ENCODE results near the gene ARHGAP10.

Gene ARHGAP10

DNA sequence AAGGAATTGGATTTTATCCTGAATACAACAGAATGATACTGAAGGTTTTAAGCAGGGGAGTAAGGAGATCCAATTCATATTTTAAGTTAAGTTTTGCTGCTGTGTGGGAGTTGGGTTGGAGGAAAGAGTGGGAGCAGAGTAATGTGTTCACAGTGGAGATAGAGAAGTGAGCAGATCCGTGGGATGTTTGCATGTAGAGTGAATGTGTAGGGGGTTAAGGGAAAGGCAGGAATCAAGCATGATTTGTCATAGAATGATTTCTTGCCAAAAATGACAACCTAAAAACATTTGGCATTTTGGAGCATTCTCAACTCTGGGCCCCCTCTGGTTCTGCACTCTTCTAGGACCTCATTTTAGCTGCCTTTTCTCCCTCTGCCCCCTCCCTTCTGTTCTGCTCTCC, 76.6 kb downstream of the ARHGAP10 start:
- Histone ChIP-seq H2AK5ac (ENCODE audit: low read depth, low read length) (no peak overlapping the region), H3K4ac (ENCODE audit: low read length) (no peak overlapping the region), H3K18ac (ENCODE audit: low read length) (no peak overlapping the region), H4K8ac (ENCODE audit: low read depth, low read length) (no peak overlapping the region), H3K4me2 (ENCODE audit: insufficient read depth, low read length, poor library complexity, severe bottlenecking) (no peak overlapping the region), H3K14ac (ENCODE audit: low read length) (no peak overlapping the region), H3K4me3 (ENCODE audit: low read length in 2 of 2) (no peak overlapping the region), H3K4me1 (ENCODE audit: control insufficient read depth in 2 of 2, insufficient read depth in 1 of 2, low read depth in 1 of 2, low read length in 2 of 2) (no peaks in the 10 kb centered on the region), H3K36me3 (replicated peaks in 1 of 2; ENCODE audit: control insufficient read depth in 2 of 2, insufficient read depth in 2 of 2, low read length in 2 of 2) (no peaks in the 10 kb centered on the region), H3K79me1 (ENCODE audit: low read depth, low read length) (no peaks in the 10 kb centered on the region), H2BK15ac (ENCODE audit: low read length) (no peak overlapping the region), H2BK12ac (ENCODE audit: low read length) (no peak overlapping the region), H4K91ac (ENCODE audit: low read depth, low read length, poor library complexity) (no peak overlapping the region), H2AFZ (ENCODE audit: low read length) (no peak overlapping the region), H3K27me3 (ENCODE audit: control insufficient read depth in 3 of 3, insufficient read depth in 3 of 3, low read depth in 1 of 3, low read length in 3 of 3) (no peaks in the 10 kb centered on the region), H3K9ac (ENCODE audit: low read depth, low read length, poor library complexity) (no peak overlapping the region), H3K23ac (ENCODE audit: low read depth, low read length, poor library complexity) (no peak overlapping the region), H2BK120ac (ENCODE audit: low read depth, low read length) (no peak overlapping the region), H2BK5ac (ENCODE audit: low read length) (no peak overlapping the region), H3K27ac (replicated peaks; ENCODE audit: low read length) (no peak overlapping the region), H3K9me3 (replicated peaks in 1 of 2; ENCODE audit: control insufficient read depth in 2 of 2, insufficient read depth in 1 of 2, low read depth in 1 of 2, low read length in 2 of 2) (no peaks in the 10 kb centered on the region)
- WGBS, 2 donors (ENCODE audit: extremely low coverage in 2 of 2, insufficient read length in 2 of 2, insufficient replicate concordance in 1 of 2), result no CpG with 5 or more reads among the region's 1 CpG
- no peak for DNase-seq (ENCODE audit: low spot score)

DNA sequence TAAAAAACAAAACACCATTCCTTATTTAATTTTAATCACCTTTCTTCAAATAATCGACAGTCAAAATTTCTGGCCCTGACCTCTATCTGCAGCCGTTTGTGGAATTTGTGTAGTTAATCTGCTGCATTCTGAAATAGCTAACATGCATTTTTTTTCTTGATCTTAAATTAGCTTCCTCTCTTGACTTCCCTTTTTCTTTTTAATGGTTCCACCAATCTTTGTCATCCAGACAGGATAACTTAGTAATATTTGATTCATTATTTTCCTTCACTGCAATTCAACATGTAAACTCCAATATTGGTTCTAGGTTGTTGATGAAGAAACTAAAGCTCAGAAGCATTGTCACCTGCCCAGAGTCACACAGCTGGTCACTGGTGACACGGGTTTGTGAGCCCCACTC, 77.3 kb downstream of the ARHGAP10 start:
- H4K91ac ChIP-seq (ENCODE audit: low read depth, low read length, poor library complexity), result no peak overlapping the region
- H2AK5ac ChIP-seq (ENCODE audit: low read depth, low read length), result no peak overlapping the region
- H3K4ac ChIP-seq (ENCODE audit: low read length), result no peak overlapping the region
- no peak overlapping the region for H3K18ac ChIP-seq (ENCODE audit: low read length)
- no peak overlapping the region for H2BK120ac ChIP-seq (ENCODE audit: low read depth, low read length)
- H2BK15ac ChIP-seq (ENCODE audit: low read length), result no peak overlapping the region
- H3K79me1 ChIP-seq (ENCODE audit: low read depth, low read length), result no peaks in the 10 kb centered on the region
- no peaks in the 10 kb centered on the region for H3K36me3 ChIP-seq (replicated peaks in 1 of 2; ENCODE audit: control insufficient read depth in 2 of 2, insufficient read depth in 2 of 2, low read length in 2 of 2)
- H3K9ac ChIP-seq (ENCODE audit: low read depth, low read length, poor library complexity), result no peak overlapping the region
- DNase-seq (ENCODE audit: low spot score), result no peak
- no peak overlapping the region for H2BK12ac ChIP-seq (ENCODE audit: low read length)
- no peak overlapping the region for H2BK5ac ChIP-seq (ENCODE audit: low read length)
- H3K4me3 ChIP-seq (ENCODE audit: low read length in 2 of 2), result no peak overlapping the region
- H3K14ac ChIP-seq (ENCODE audit: low read length), result no peak overlapping the region
- WGBS, 2 donors (ENCODE audit: extremely low coverage in 2 of 2, insufficient read length in 2 of 2, insufficient replicate concordance in 1 of 2), result 100% methylated on average over 1 of the region's 3 CpGs
- no peak overlapping the region for H4K8ac ChIP-seq (ENCODE audit: low read depth, low read length)
- no peak overlapping the region for H3K23ac ChIP-seq (ENCODE audit: low read depth, low read length, poor library complexity)
- no peaks in the 10 kb centered on the region for H3K27me3 ChIP-seq (ENCODE audit: control insufficient read depth in 3 of 3, insufficient read depth in 3 of 3, low read depth in 1 of 3, low read length in 3 of 3)
- no peaks in the 10 kb centered on the region for H3K9me3 ChIP-seq (replicated peaks in 1 of 2; ENCODE audit: control insufficient read depth in 2 of 2, insufficient read depth in 1 of 2, low read depth in 1 of 2, low read length in 2 of 2)
- no peaks in the 10 kb centered on the region for H3K4me1 ChIP-seq (ENCODE audit: control insufficient read depth in 2 of 2, insufficient read depth in 1 of 2, low read depth in 1 of 2, low read length in 2 of 2)
- no peak overlapping the region for H2AFZ ChIP-seq (ENCODE audit: low read length)
- H3K4me2 ChIP-seq (ENCODE audit: insufficient read depth, low read length, poor library complexity, severe bottlenecking), result no peak overlapping the region
- H3K27ac ChIP-seq (replicated peaks; ENCODE audit: low read length), result no peak overlapping the region

DNA sequence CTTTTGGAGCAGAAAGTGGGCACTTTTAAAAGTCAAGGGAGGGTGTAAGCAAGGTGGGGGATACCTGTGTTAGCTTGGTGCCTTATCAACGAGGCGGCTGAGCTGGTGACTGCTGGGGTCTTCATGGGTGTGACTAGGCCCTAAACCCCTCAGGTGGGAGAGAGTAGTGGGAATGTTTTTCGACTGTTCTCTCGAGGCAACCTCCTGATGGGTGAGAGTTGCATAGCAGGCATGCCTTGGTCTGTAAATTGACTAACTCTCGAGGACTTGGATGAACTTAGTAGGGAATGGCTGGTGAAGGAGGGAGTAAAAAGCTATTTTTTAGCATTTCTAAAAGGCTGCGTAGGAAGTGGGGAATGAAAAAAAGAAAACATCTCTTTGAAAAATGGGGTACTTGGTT, 80.0 kb downstream of the ARHGAP10 start:
- Histone ChIP-seq H3K9ac (ENCODE audit: low read depth, low read length, poor library complexity) (no peak overlapping the region), H3K18ac (ENCODE audit: low read length) (no peak overlapping the region), H2AK5ac (ENCODE audit: low read depth, low read length) (no peak overlapping the region), H3K27me3 (ENCODE audit: control insufficient read depth in 3 of 3, insufficient read depth in 3 of 3, low read depth in 1 of 3, low read length in 3 of 3) (no peaks in the 10 kb centered on the region), H4K91ac (ENCODE audit: low read depth, low read length, poor library complexity) (no peak overlapping the region), H2BK5ac (ENCODE audit: low read length) (no peak overlapping the region), H3K9me3 (replicated peaks in 1 of 2; ENCODE audit: control insufficient read depth in 2 of 2, insufficient read depth in 1 of 2, low read depth in 1 of 2, low read length in 2 of 2) (no peaks in the 10 kb centered on the region), H3K4me3 (ENCODE audit: low read length in 2 of 2) (no peak overlapping the region), H3K4me1 (ENCODE audit: control insufficient read depth in 2 of 2, insufficient read depth in 1 of 2, low read depth in 1 of 2, low read length in 2 of 2) (no peaks in the 10 kb centered on the region), H2BK120ac (ENCODE audit: low read depth, low read length) (no peak overlapping the region), H3K23ac (ENCODE audit: low read depth, low read length, poor library complexity) (no peak overlapping the region), H2BK12ac (ENCODE audit: low read length) (no peak overlapping the region), H3K36me3 (replicated peaks in 1 of 2; ENCODE audit: control insufficient read depth in 2 of 2, insufficient read depth in 2 of 2, low read length in 2 of 2) (no peaks in the 10 kb centered on the region), H3K27ac (replicated peaks; ENCODE audit: low read length) (no peak overlapping the region), H3K4ac (ENCODE audit: low read length) (no peak overlapping the region), H2AFZ (ENCODE audit: low read length) (no peak overlapping the region), H3K4me2 (ENCODE audit: insufficient read depth, low read length, poor library complexity, severe bottlenecking) (no peak overlapping the region), H4K8ac (ENCODE audit: low read depth, low read length) (no peak overlapping the region), H3K14ac (ENCODE audit: low read length) (no peak overlapping the region), H2BK15ac (ENCODE audit: low read length) (no peak overlapping the region), H3K79me1 (ENCODE audit: low read depth, low read length) (no peaks in the 10 kb centered on the region)
- WGBS, 2 donors (ENCODE audit: extremely low coverage in 2 of 2, insufficient read length in 2 of 2, insufficient replicate concordance in 1 of 2), result no CpG with 5 or more reads among the region's 6 CpGs
- no peak for DNase-seq (ENCODE audit: low spot score)

DNA sequence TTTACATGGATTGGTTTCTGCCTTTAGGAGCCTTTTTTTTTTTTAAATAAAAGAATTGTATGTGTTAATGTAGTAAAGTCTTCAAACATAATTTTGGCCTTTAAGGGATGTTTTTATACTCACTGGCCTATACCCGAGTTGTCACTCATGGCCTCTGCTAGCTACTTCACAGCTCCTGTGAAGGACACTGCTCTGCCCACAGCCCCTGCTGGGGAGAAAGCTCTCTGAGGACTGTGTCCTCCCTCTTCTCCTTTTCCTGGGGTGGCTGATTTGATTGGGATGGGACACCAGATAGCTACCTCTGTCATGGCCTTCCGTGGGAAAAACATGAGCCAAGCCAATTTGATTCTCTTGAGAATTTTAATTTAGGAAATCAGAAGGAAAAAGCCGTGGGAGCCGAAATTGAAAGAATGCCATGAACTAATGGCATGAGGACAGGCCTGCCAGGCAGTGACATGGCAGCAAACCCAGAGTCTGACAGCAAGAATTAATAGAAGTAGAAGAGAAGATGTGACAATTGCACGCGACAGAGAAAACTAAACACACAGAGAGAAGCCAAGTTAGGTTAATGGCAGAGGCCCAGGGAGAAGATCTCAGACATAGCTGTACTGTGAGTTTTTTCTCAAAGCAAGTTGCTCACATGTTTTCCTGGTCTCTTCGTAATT, 81.4 kb downstream of the ARHGAP10 start:
- H4K91ac ChIP-seq (ENCODE audit: low read depth, low read length, poor library complexity), result no peak overlapping the region
- H3K9me3 ChIP-seq (replicated peaks in 1 of 2; ENCODE audit: control insufficient read depth in 2 of 2, insufficient read depth in 1 of 2, low read depth in 1 of 2, low read length in 2 of 2), result no peaks in the 10 kb centered on the region
- H3K4me2 ChIP-seq (ENCODE audit: insufficient read depth, low read length, poor library complexity, severe bottlenecking), result no peak overlapping the region
- no peak overlapping the region for H2AK5ac ChIP-seq (ENCODE audit: low read depth, low read length)
- DNase-seq (ENCODE audit: low spot score), result no peak
- H3K18ac ChIP-seq (ENCODE audit: low read length), result no peak overlapping the region
- H3K4me3 ChIP-seq (ENCODE audit: low read length in 2 of 2), result no peak overlapping the region
- no peaks in the 10 kb centered on the region for H3K79me1 ChIP-seq (ENCODE audit: low read depth, low read length)
- no peak overlapping the region for H3K14ac ChIP-seq (ENCODE audit: low read length)
- no peak overlapping the region for H2AFZ ChIP-seq (ENCODE audit: low read length)
- H2BK15ac ChIP-seq (ENCODE audit: low read length), result no peak overlapping the region
- H2BK5ac ChIP-seq (ENCODE audit: low read length), result no peak overlapping the region
- H2BK120ac ChIP-seq (ENCODE audit: low read depth, low read length), result no peak overlapping the region
- no peak overlapping the region for H3K9ac ChIP-seq (ENCODE audit: low read depth, low read length, poor library complexity)
- H3K4me1 ChIP-seq (ENCODE audit: control insufficient read depth in 2 of 2, insufficient read depth in 1 of 2, low read depth in 1 of 2, low read length in 2 of 2), result no peaks in the 10 kb centered on the region
- no peaks in the 10 kb centered on the region for H3K36me3 ChIP-seq (replicated peaks in 1 of 2; ENCODE audit: control insufficient read depth in 2 of 2, insufficient read depth in 2 of 2, low read length in 2 of 2)
- no peaks in the 10 kb centered on the region for H3K27me3 ChIP-seq (ENCODE audit: control insufficient read depth in 3 of 3, insufficient read depth in 3 of 3, low read depth in 1 of 3, low read length in 3 of 3)
- H3K27ac ChIP-seq (replicated peaks; ENCODE audit: low read length), result no peak overlapping the region
- no peak overlapping the region for H3K23ac ChIP-seq (ENCODE audit: low read depth, low read length, poor library complexity)
- no peak overlapping the region for H4K8ac ChIP-seq (ENCODE audit: low read depth, low read length)
- WGBS, 2 donors (ENCODE audit: extremely low coverage in 2 of 2, insufficient read length in 2 of 2, insufficient replicate concordance in 1 of 2), result no CpG with 5 or more reads among the region's 7 CpGs
- H3K4ac ChIP-seq (ENCODE audit: low read length), result no peak overlapping the region
- no peak overlapping the region for H2BK12ac ChIP-seq (ENCODE audit: low read length)
